HG02588 (cell line): ENCODE results near the gene KREMEN1.
A peak's percentile ranks its signal among the peaks of the same experiment; 100 is the strongest.

Experiments used
- ATAC-seq: cut with Tn5 transposase; IDR thresholded peaks from one replicate; pipeline ENCODE4 v1.9.1; 2021; ENCODE audit warnings: mild to moderate bottlenecking, moderate library complexity; ENCODE audit not compliant: unreplicated experiment

KREMEN1 gene

GRCh38 chr22:29148036-29148435 lies 75.2 kb downstream of the KREMEN1 start:
- ATAC-seq, result no peak

DNA sequence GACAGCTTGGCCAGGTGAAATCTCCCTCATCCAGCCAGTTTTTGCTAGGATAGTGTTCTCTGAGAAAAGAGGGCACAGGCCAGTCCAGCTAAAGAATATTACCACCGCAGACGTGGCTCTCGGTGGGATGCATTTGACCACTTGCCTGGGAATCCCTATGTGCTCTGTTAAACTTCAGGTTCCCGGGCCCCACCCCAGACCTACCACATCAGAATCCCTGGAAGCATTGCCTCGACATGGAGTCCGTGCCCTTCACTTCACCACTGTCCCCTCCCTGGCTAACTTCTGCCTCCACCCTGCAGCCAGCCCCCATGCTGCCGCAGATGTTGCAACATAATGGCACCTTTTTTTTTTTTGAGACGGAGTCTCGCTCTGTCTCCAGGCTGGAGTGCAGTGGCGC lies 76.0 kb downstream of the KREMEN1 start:
- ATAC-seq, result no peak

DNA sequence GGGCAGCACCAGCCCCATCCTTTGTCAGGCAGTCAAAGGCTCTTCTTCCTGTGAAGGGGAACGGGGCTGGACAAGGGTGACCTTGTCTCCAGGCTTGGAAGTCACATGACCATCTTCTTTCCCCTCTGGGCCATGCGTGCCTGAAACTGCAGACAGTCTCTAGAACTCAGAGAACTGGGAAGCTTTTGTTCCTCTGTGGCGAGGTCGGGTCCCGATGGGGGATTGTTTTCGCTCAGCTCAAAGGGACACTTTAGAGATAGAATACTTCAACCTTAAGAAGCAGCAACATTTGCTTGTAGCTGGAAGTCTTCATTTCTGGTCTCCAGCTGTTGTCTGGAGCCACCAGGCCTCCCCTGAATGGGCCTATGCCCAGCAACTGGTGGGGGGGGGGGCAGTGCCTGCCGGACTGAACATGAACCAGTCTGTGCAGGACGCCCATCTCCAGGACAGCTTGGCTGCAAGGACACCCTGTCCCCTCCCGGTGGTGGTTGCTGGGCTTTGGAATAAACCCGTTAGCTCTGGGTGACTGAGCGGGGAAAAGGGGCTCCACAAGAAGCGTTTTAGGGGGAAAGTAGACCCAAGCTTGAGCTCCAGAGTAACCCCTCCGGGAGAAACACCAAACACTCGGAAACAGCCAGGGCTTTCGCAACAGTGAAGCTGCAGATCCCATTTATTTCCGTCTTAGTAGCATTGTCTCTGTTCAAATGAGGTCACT lies 77.2 kb downstream of the KREMEN1 start:
- no peak for ATAC-seq

DNA sequence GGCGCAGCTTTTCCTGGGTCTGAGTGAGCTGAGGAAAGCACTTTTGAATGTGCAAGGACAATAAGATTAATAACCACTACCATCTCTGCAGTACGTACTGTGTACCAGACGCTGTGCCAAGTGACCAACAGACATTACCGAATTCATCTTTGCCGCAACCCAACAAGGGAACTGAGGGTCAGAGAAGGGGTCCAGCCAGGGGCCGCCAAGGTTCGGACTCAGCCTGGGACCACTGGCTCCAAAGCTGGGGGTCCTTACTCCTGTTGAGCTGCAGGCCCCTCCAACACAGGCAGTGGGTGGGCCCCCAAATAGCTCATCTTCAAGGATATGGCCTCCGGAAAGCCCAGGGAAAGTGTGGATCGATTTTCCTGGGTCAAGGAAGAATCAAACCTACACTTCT lies 77.9 kb downstream of the KREMEN1 start:
- ATAC-seq, result no peak

DNA sequence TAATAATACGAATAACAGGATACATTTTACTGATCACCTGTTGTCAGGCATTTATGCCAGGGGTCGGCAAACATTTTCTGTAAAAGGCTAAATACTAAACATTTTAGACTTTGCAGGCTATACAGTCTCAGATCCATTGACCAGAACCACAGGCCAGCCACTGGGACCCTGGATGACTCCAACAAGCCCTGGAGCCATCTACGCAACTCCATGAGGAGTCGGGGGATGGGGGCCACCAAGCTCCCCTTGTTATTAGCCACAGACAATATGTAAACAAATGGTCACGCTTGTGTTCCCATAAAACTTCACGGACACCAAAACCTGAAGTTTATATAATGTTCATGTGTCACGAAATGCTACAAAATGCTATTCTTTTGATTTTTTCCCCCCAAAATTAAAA lies 78.5 kb downstream of the KREMEN1 start:
- ATAC-seq, result no peak

- no peak for ATAC-seq
These were observed 79.5 kb downstream of the KREMEN1 start for GRCh38 chr22:29152045-29152953.

DNA sequence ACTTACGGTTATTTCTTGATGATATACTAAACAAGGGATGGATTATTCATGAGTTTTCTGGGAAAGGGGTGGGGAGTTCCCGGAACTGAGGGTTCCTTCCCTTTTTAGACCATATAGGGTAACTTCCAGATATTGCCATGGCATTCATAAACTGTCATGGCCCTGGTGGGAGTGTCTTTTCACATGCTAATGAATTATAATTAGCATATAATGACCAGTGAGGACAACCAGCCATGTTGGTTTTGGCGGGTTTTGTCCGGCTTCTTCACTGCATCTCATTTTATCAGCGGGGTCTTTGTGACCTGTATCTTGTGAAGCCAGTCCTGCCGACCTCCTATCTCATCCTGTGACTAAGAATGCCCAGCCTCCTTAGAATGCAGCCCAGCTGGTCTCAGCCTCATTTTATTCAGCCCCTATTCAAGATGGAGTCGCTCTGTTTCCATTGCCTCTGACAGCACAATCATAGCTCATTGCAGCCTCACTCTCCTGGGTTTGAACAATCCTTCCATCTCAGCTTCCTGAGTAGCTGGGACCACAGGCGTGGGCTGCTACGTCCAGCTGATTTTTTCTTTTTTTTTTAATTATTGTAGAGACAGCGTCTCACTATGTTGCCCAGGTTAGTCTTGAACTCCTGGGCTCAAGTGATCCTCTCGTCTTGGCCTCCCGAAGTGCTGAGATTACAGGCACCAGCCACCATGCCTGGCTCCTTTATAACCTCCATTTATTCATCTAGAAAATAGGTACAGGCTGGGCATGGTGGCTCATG lies 80.3 kb downstream of the KREMEN1 start:
- no peak for ATAC-seq

- no peak for ATAC-seq
These were observed 81.7 kb downstream of the KREMEN1 start for GRCh38 chr22:29154364-29155048.

- ATAC-seq, result no peak
These were observed 83.1 kb downstream of the KREMEN1 start for GRCh38 chr22:29155966-29156365.

DNA sequence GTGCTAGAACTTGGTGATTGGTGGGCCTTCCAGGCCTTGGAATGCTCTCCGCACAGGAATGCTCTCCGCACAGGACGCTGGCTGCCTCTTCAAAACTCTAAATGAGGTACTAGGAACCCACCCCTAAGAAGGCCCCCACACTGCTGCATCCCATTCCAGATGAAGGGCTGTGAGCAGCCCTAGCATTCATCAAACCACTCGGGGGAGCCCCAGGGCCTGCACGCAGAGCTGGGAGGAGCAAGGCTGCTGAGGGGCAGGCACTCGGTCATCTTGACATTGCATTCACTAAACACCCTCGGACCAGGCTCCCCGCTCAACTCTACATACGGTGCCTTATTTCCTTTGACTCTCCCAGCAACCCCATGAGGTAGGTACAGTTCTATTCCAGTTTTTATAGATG lies 83.7 kb downstream of the KREMEN1 start:
- ATAC-seq, result no peak

DNA sequence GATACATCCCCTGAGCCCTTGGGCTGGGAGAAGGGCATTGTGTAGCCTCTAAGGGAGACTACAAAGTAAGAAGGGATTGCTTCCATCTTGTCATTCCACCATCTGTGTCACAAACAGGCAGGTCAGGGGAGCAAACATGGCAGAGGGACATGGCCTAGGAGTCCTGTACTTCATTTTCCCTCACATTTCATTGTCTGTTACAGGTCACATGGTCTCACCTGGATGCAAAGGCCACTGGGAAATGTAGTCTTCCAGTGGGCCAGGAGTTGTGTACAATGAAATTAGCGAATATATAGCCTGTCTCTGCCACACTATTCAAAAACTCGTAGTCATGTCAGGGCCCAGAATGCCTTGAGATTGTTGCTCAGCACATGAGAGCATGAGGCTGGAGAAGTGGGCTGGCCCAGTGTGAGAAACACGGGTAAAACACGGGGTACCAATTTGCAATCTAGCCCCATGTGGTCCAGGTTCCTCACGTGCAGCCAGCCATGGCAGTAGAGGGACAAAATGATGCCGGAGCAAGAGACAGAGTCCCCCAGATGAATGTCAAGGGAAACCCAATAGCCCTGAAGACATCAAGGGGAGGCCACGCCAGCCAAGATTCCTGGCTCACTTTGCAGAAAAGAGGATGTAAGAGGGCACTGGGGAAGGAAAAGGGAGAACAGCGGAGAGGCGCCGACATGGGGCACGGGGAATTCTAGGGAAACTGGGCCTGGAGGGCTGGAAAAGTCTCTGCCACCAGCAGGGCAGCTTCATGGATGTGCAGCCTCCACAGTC lies 85.1 kb downstream of the KREMEN1 start:
- no peak for ATAC-seq

- ATAC-seq, result no peak
These were observed 85.7 kb downstream of the KREMEN1 start for GRCh38 chr22:29158546-29158945.

DNA sequence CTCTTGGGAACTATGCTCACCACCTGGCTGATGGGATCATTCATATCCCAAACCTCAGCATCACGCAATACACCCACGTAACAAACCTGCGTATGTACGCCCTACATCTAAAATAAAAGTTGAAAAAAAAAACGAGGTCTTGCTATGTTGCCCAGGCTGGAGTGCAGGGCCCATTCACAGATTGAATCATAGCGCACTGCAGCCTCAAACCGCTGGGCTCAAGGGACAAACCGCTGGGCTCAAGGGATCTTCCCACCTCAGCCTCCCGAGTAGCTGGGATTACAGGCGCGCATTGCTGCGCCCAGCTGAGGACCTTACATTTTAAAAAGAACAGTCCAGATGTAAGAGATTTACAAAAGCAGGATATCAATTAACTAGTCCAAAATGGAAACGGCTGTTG lies 91.0 kb downstream of the KREMEN1 start:
- no peak for ATAC-seq

- no peak for ATAC-seq
These were observed 92.7 kb downstream of the KREMEN1 start for GRCh38 chr22:29165321-29166060.

DNA sequence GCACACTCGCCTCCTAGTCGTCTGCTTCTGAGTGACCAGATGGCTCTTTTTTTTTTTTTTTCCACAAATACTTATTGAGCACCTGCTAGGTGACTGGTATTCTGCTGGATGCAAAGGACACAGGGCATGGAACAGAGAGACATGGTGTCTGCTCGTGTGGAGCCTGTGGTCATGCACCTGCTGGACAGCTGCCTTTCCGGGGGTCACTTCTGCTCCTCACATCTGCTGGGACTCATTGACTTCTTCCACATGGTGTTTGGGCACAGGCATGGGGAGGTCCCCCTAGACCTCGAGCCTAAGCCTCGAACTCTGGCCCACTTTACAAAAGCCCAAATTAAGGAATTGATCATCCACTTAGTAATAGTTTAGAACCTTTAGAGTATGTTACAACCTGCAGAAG lies 93.3 kb downstream of the KREMEN1 start:
- ATAC-seq, result no peak

DNA sequence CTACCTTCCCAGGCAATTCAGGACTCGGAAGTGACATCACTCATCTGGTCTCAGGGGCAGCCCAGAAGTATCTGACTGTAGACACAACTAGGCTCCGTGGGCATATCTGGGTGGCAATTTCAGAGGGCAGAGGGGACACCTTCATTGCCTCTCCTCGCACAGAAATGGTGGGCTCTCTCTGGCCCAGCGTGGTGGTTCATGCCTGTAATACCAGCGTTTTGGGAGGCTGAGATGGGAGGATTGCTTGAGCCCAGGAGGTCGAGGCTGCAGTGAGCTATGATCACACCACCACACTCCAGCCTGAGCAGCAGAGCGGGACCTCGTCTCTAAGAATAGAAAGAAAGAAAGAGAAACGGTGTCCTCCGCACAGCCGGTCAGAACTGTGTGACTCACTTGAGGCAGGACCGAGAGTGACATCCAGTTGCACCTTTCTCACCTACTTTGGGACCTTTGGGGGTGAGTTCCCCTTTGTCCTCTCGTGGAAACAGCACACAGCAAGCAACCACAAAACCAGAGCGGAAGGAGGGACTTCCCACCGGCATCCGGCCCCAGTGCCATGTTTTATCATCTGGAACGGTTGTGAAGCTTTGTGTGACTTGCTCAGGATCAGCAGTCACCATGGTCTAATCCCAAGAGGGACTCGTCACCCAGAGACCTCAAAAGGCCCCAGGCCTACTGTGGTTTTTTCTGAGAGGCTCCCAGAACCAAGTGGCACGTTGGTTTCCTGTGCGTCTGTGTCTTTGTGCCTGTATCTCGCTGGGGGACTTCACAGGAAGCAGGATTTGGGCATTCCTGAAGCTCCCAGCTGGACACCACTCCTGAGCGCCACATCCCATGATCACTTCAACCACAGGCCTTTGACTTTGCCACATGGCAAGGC lies 94.4 kb downstream of the KREMEN1 start:
- peak; percentile 92 for ATAC-seq

DNA sequence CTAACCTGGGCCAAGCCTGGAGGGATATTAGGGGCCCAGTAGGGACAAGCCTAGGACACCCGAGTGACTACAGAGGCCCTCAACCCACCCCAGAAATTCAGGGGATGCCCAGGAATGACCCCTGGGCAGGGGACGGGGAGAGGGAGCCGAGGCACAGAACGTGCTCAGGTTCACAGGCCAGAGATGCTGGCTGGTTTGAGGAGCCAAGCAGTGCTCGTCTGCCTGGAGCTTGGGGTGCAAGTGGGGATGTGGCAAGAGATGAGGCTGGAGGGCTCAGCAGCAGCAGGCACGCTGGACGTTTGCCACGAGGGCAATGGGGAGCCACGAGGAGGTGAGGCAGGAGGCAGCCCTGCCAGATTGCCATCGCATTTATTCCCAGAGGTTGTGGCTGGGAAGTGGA lies 98.9 kb downstream of the KREMEN1 start:
- ATAC-seq, result no peak

- no peak for ATAC-seq
These were observed 99.4 kb downstream of the KREMEN1 start for GRCh38 chr22:29172216-29172615.
